K562 (cell line): ENCODE measurements around the gene CHAC1. TPM values are rescaled to one million over a fixed set of nuclear protein-coding genes. Genes with fewer than 3 reads are reported as not detected.

Experiments used
- ATAC-seq: fragments of 200-7000 bp; cut with Tn5 transposase; 3 replicates; pipeline ENCODE4 v1.9.1; 2020; ENCODE audit warnings: moderate library complexity
- BruUV-seq: library from RNA; stranded (reverse); fragments of 400-500 nt; replicated peaks from 2 replicates; lab custom pipeline; 2021; lab: Mats Ljungman, UMichigan
- CTCF ChIA-PET: fragments of 300-600 bp; formaldehyde crosslinking; extraction: SDS; loops from one replicate; lab custom pipeline; 2021; ENCODE audit warnings: low intra/inter-chr PET ratio; lab: Yijun Ruan, JAX
- POLR2A ChIA-PET: fragments of 300-600, 350-650 bp; sonication (Branson Sonifier 250); formaldehyde crosslinking; extraction: SDS; loops from one replicate; lab custom pipeline; 2021; ENCODE audit warnings: antibody characterized with exemption, inconsistent platforms; lab: Yijun Ruan, JAX
- DNase-seq, 4 experiments: peaks; one replicate each; pipeline versions ENCODE4 v3.0.0 to v3.0.0-alpha.2; 2011 to 2018; ENCODE audit warnings: low spot score in 3 of 4, mixed read lengths in 3 of 4; ENCODE audit errors: extremely low read depth in 1 of 4
- FAIRE-seq: peaks from 2 replicates; lab custom pipeline; 2011; peaks lifted over from hg19 to GRCh38; lab: Jason Lieb, UNC
- H2AFZ ChIP-seq: 2 replicates; pipeline ENCODE4 v1.6.0; 2011; ENCODE audit warnings: low read depth, low read length, control low read depth, inconsistent platforms
- H3K27ac ChIP-seq: fragments of 200-600 bp; 3 replicates; pipeline ENCODE4 v1.8.0; 2011; ENCODE audit warnings: low read depth, mild to moderate bottlenecking, control low read depth, inconsistent platforms, low read length, moderate library complexity, mixed read lengths; ENCODE audit errors: extremely low read depth
- H3K27me3 ChIP-seq, 2 experiments: fragments of 300-600 bp in 1 of 2; 2 replicates in 1 of 2; 3 replicates in 1 of 2; pipeline versions ENCODE4 v1.6.0 to v1.8.0; 2011; ENCODE audit warnings: inconsistent platforms in 2 of 2, low read length in 2 of 2, mild to moderate bottlenecking in 1 of 2, mixed read lengths in 1 of 2, moderate library complexity in 1 of 2; ENCODE audit not compliant: control insufficient read depth in 2 of 2, insufficient read depth in 2 of 2
- H3K36me3 ChIP-seq: fragments of 300-600 bp; 3 replicates; pipeline ENCODE4 v1.8.0; 2011; ENCODE audit warnings: mild to moderate bottlenecking, low read length, inconsistent platforms; ENCODE audit not compliant: control insufficient read depth, insufficient read depth
- H3K4me1 ChIP-seq, 2 experiments: fragments of 200-600 bp in 1 of 2; replicated peaks in 1 of 2; 2 replicates in 1 of 2; 3 replicates in 1 of 2; pipeline versions ENCODE4 v1.5.1 to v1.8.0; 2011; ENCODE audit warnings: inconsistent platforms in 2 of 2, low read length in 2 of 2, mild to moderate bottlenecking in 1 of 2, mixed read lengths in 1 of 2, moderate library complexity in 1 of 2; ENCODE audit not compliant: control insufficient read depth in 2 of 2, insufficient read depth in 2 of 2
- H3K4me2 ChIP-seq: 2 replicates; pipeline ENCODE4 v1.6.1; 2011; ENCODE audit warnings: low read length, control low read depth, inconsistent platforms, mixed read lengths; ENCODE audit not compliant: insufficient read depth
- H3K4me3 ChIP-seq: fragments of 200-600 bp; sonication (generic), shearing (Covaris generic); 2 replicates; pipeline ENCODE4 v1.5.1; 2016; ENCODE audit warnings: control low read depth, inconsistent platforms
- H3K79me2 ChIP-seq: fragments of 200-600 bp; 3 replicates; pipeline ENCODE4 v1.8.0; 2011; ENCODE audit warnings: low read length, inconsistent platforms; ENCODE audit not compliant: control insufficient read depth, insufficient read depth
- H3K9ac ChIP-seq, 2 experiments: 2 replicates each; pipeline versions ENCODE4 v1.6.0 to v1.6.1; 2011; ENCODE audit warnings: low read depth in 2 of 2, low read length in 2 of 2, control low read depth in 1 of 2, inconsistent platforms in 1 of 2, mild to moderate bottlenecking in 1 of 2, mixed read lengths in 1 of 2; ENCODE audit not compliant: insufficient read depth in 1 of 2
- H3K9me1 ChIP-seq: one replicate; pipeline ENCODE4 v1.6.0; 2011; ENCODE audit warnings: inconsistent platforms, mild to moderate bottlenecking, low read length, moderate library complexity; ENCODE audit not compliant: control insufficient read depth, insufficient read depth
- H3K9me3 ChIP-seq: replicated peaks from 2 replicates; pipeline ENCODE4 v1.5.1; 2011; ENCODE audit warnings: low read depth, low read length, inconsistent platforms; ENCODE audit not compliant: control insufficient read depth, insufficient read depth
- H4K20me1 ChIP-seq: replicated peaks from 2 replicates; pipeline ENCODE4 v1.6.1; 2011; ENCODE audit warnings: low read length, inconsistent platforms, mixed read lengths; ENCODE audit not compliant: control insufficient read depth, insufficient read depth
- CHD4 ChIP-seq: fragments of 200-600 bp; sonication (generic); IDR thresholded peaks from 3 replicates; pipeline ENCODE4 v1.6.1; 2012; ENCODE audit warnings: low read depth, mild to moderate bottlenecking, mixed read lengths, low read length, inconsistent platforms; ENCODE audit not compliant: insufficient read depth, insufficient replicate concordance, poor library complexity, severe bottlenecking
- JUND ChIP-seq, 2 experiments: IDR thresholded peaks; 2 replicates in 1 of 2; 3 replicates in 1 of 2; pipeline ENCODE4 v1.6.1; 2011; ENCODE audit warnings: borderline replicate concordance in 2 of 2, low read depth in 2 of 2, low read length in 2 of 2, improper control_type of control experiment in 1 of 2, missing biosample characterization in 1 of 2, missing genetic modification characterization in 1 of 2, missing genetic modification reagents in 1 of 2
- NFXL1 ChIP-seq: fragments of 450-650 bp; formaldehyde crosslinking; IDR thresholded peaks from 2 replicates; pipeline ENCODE4 v1.4.0; 2021; ENCODE audit warnings: mild to moderate bottlenecking
- WGBS: fragments of 100-300 bp; shearing (Covaris generic); methylation state at CpG from one replicate; pipeline ENCODE4 v1.1.6; 2016; ENCODE audit warnings: low coverage, mixed read lengths; ENCODE audit not compliant: insufficient coverage; ENCODE audit errors: missing lambda C conversion rate; 5-methylcytosine and 5-hydroxymethylcytosine counted together
- in situ Hi-C: fragments of 300-500 bp; cut with MboI; formaldehyde crosslinking; loops from 4 replicates; pipeline ENCODE4 v1.15.0; 2018; ENCODE audit warnings: inconsistent platforms, mixed read lengths
- intact Hi-C: fragments of 100-400 bp; cut with micrococcal nuclease; formaldehyde crosslinking; loops from 2 replicates; pipeline ENCODE4 v1.14.2; 2022
- polyA plus RNA-seq, 8 experiments: library from polyadenylated mRNA; depleted of rRNA in 4 of 8; stranded (reverse) in 5 of 8; unstranded in 3 of 8; fragments of >200 nt; fragmentation: Nextera tagmentation in 2 of 8; fragmentation: Illumina TruSeq in 1 of 8; extraction: Ambion mirVana in 2 of 8; extraction: Trizol in 1 of 8; gene quantifications; 2 replicates each; pipeline versions ENCODE4 v1.2.1 to v1.2.3, GENCODE V29; 2011 to 2014; ENCODE audit warnings: inconsistent platforms in 1 of 8, missing spikeins in 1 of 8
- total RNA-seq, 7 experiments: library from RNA; depleted of rRNA in 6 of 7; stranded (reverse); fragments of >200 nt in 6 of 7; fragmentation: Illumina TruSeq in 2 of 7; extraction: Trizol in 2 of 7; gene quantifications; 2 replicates each; pipeline versions ENCODE4 v1.2.1 to v1.2.3, GENCODE V29; 2011 to 2021; ENCODE audit warnings: low replicate concordance in 1 of 7
- TF ChIP-seq, protein P1 (sequence below): IDR thresholded peaks from 2 replicates; pipeline ENCODE4 v1.6.1; 2011; ENCODE audit warnings: borderline replicate concordance, low read depth, mild to moderate bottlenecking, moderate library complexity, low read length; ENCODE audit not compliant: insufficient read depth, poor library complexity, severe bottlenecking
- TF ChIP-seq, protein P2 (sequence below): sonication (generic); formaldehyde crosslinking; IDR thresholded peaks from 2 replicates; pipeline ENCODE4 v1.8.0; 2023; ENCODE audit warnings: mild to moderate bottlenecking, missing genetic modification reagents

Gene CHAC1
- total and polyA plus RNA-seq, 9 of the 15 experiments (the other 6 are each of a cell fraction or from before 2014, with no cell fraction given): 0.47 to 39.0 (median 7.5) TPM

DNA sequence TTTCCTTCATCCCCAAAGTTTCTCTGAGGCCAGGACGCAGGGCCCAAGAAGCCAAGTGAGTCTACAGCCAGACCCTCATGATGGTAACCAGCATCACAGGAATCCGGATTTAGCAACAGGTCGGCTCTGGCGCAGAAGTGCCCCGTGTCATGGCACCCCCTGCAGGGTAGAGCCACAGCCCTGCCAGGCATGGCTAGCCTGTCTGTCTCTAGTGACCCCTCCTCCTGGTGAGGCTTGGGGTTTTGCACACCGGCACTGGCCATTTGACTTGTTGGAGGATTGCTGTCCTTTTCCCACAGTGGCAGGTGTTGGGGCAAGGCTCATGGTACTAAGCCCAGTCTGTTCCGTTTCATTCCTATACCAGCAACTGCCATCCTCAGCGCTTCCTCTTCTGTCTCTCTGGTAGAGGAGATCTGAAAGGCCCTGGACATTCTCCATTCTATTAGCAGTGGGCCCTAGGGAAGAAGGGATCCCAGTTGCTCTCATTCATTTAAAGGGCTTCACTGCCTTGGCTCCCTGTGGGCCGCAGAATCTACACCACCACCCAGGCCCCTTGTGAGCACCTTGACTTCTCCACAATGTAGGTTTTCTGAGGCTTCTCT, 9.4 kb upstream of the CHAC1 start:
- Histone ChIP-seq H3K79me2 (no peaks in the 10 kb centered on the region), H3K9me1 (no peaks in the 10 kb centered on the region), H3K27ac (no peak overlapping the region), H4K20me1 (no peaks in the 10 kb centered on the region), H3K9me3 (no peaks in the 10 kb centered on the region), H3K4me3 (no peak overlapping the region), H2AFZ (no peak overlapping the region), H3K36me3 (no peaks in the 10 kb centered on the region), H3K27me3 (peaks cover 2 to 13% of the 10 kb centered on the region in 2 experiments; a peak in 3 of 5 replicates), H3K9ac (no peak overlapping the region), H3K4me1 (peaks cover 5 to 27% of the 10 kb centered on the region in 2 experiments; a peak in 4 of 5 replicates), H3K4me2 (no peak overlapping the region)
- ChIA-PET CTCF (no interaction called here), POLR2A (interaction anchor here (0.7 to 3.6 kb wide), 4 partner anchors 8 to 835 kb away, joined by 3 to 17 read pairs (median 6); partner anchors contain the start of genes BMF and CHAC1)
- DNase-seq (no peak), FAIRE-seq (no peak), ATAC-seq (no peak)
- intact Hi-C loops: no loop called here
- no TSS peak for BruUV-seq
- in situ Hi-C loops: no loop called here
- 44% methylated on average over 9 of the region's 9 CpGs for WGBS
- TF ChIP-seq NFXL1 (no peak), CHD4 (no peak), JUND (IDR thresholded peaks at IDR 0.05; ENCODE audit: borderline replicate concordance, low read depth, low read length) (no peak), JUND (tag; IDR thresholded peaks at IDR 0.05; ENCODE audit: borderline replicate concordance, low read depth, low read length) (no peak)
- TF ChIP-seq, protein P1, sequence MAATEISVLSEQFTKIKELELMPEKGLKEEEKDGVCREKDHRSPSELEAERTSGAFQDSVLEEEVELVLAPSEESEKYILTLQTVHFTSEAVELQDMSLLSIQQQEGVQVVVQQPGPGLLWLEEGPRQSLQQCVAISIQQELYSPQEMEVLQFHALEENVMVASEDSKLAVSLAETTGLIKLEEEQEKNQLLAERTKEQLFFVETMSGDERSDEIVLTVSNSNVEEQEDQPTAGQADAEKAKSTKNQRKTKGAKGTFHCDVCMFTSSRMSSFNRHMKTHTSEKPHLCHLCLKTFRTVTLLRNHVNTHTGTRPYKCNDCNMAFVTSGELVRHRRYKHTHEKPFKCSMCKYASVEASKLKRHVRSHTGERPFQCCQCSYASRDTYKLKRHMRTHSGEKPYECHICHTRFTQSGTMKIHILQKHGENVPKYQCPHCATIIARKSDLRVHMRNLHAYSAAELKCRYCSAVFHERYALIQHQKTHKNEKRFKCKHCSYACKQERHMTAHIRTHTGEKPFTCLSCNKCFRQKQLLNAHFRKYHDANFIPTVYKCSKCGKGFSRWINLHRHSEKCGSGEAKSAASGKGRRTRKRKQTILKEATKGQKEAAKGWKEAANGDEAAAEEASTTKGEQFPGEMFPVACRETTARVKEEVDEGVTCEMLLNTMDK: no peak
- TF ChIP-seq, protein P2, sequence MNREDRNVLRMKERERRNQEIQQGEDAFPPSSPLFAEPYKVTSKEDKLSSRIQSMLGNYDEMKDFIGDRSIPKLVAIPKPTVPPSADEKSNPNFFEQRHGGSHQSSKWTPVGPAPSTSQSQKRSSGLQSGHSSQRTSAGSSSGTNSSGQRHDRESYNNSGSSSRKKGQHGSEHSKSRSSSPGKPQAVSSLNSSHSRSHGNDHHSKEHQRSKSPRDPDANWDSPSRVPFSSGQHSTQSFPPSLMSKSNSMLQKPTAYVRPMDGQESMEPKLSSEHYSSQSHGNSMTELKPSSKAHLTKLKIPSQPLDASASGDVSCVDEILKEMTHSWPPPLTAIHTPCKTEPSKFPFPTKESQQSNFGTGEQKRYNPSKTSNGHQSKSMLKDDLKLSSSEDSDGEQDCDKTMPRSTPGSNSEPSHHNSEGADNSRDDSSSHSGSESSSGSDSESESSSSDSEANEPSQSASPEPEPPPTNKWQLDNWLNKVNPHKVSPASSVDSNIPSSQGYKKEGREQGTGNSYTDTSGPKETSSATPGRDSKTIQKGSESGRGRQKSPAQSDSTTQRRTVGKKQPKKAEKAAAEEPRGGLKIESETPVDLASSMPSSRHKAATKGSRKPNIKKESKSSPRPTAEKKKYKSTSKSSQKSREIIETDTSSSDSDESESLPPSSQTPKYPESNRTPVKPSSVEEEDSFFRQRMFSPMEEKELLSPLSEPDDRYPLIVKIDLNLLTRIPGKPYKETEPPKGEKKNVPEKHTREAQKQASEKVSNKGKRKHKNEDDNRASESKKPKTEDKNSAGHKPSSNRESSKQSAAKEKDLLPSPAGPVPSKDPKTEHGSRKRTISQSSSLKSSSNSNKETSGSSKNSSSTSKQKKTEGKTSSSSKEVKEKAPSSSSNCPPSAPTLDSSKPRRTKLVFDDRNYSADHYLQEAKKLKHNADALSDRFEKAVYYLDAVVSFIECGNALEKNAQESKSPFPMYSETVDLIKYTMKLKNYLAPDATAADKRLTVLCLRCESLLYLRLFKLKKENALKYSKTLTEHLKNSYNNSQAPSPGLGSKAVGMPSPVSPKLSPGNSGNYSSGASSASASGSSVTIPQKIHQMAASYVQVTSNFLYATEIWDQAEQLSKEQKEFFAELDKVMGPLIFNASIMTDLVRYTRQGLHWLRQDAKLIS (CRISPR knock-in tag): no peak
